Vagina (tissue), 2 donors: ENCODE data around the gene CFHR1.

Experiments
- POLR2A ChIP-seq, 2 donors: fragments of 450-650 bp; IDR thresholded peaks; one replicate each; pipeline ENCODE4 v1.6.1; 2017; ENCODE audit warnings: antibody characterized with exemption in 2 of 2, mild to moderate bottlenecking in 2 of 2, moderate library complexity in 2 of 2
- POLR2AphosphoS5 ChIP-seq, 2 donors: sonication (generic); formaldehyde crosslinking; IDR thresholded peaks; one replicate each; pipeline ENCODE4 v1.9.0; 2017; ENCODE audit warnings: antibody characterized with exemption in 2 of 2, mild to moderate bottlenecking in 2 of 2, low read depth in 1 of 2; ENCODE audit not compliant: insufficient read depth in 1 of 2
- TF ChIP-seq, protein P1 (sequence below), 3 experiments: fragments of 450-650 bp in 2 of 3; fragments of 200-600 bp in 1 of 3; sonication (generic) in 1 of 3; IDR thresholded peaks; one replicate each; pipeline ENCODE4 v1.5.1; 2017 to 2019; ENCODE audit warnings: antibody characterized with exemption in 3 of 3, mild to moderate bottlenecking in 2 of 3, moderate library complexity in 2 of 3

DNA sequence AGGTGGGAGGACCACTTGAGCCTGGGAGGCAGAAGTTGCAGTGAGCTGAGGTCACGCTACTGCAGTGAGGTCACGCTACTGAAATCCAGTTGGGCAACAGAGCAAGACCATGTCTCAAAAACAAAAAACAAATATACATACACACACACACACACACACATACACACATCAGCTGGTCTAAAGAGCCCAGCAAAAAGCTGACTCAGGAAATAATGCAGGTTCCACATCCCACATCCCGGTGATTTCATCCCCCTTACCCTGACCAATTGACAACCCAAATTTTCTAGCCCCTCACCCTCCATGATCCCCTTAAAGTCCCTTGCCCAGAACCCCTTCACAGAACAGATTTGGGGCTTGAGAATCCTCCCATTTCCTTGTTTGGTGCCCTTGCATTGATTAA lies 56.4 kb downstream of the CFHR1 start:
- TF ChIP-seq POLR2A (IDR thresholded peaks at IDR 0.05) (no peak), POLR2AphosphoS5 (IDR thresholded peaks at IDR 0.05; ENCODE audit: insufficient read depth in 1 of 2, low read depth in 1 of 2) (no peak)
- TF ChIP-seq, protein P1, sequence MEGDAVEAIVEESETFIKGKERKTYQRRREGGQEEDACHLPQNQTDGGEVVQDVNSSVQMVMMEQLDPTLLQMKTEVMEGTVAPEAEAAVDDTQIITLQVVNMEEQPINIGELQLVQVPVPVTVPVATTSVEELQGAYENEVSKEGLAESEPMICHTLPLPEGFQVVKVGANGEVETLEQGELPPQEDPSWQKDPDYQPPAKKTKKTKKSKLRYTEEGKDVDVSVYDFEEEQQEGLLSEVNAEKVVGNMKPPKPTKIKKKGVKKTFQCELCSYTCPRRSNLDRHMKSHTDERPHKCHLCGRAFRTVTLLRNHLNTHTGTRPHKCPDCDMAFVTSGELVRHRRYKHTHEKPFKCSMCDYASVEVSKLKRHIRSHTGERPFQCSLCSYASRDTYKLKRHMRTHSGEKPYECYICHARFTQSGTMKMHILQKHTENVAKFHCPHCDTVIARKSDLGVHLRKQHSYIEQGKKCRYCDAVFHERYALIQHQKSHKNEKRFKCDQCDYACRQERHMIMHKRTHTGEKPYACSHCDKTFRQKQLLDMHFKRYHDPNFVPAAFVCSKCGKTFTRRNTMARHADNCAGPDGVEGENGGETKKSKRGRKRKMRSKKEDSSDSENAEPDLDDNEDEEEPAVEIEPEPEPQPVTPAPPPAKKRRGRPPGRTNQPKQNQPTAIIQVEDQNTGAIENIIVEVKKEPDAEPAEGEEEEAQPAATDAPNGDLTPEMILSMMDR (IDR thresholded peaks at IDR 0.05): no peak
